ENCODE data around the gene BCAS4. TPM values are rescaled to one million over a fixed set of nuclear protein-coding genes. Genes with fewer than 3 reads are reported as not detected.

The BCAS4 gene
- polyA plus RNA-seq, 1 experiment: 37.3 TPM

DNA sequence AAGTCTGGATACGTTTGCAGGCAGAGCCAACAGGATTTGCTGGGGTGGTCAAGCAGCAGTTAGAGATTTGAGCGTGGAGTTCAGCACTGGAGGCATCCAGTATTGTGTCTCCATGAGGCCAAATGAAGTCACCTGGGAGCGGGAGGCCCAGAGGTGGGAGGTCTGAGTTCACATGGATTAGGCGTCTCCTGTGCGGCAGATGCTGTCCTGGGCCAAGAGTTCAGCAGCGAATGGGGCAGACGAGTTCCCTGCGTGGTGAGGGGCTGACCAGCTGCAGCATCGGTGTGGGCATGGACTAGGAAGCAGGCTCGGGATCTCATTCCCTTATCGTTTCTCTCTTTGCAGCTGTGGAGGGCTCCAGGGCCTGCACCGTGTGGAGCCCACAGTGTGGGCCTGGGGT lies 66.2 kb downstream of the BCAS4 start:
- H3K9me3 ChIP-seq (ENCODE audit: control insufficient read depth, insufficient read depth, low read length): no peaks in the 10 kb centered on the region
- H3K4me3 ChIP-seq (ENCODE audit: low read depth, low read length): no peak overlapping the region
- no peak for DNase-seq (ENCODE audit: low read depth, low spot score)
- ChIA-PET POLR2A (interaction anchor here (0.7 kb wide), 1 partner anchor 71 kb away, joined by 11 read pairs; no protein-coding TSS in a partner anchor), CTCF (interaction anchor here (0.7 kb wide), 1 partner anchor 1219 kb away, joined by 3 read pairs; no protein-coding TSS in a partner anchor)
- no peaks in the 10 kb centered on the region for H3K27me3 ChIP-seq (ENCODE audit: control insufficient read depth, insufficient read depth, low read length)
- no peak overlapping the region for H3K27ac ChIP-seq (ENCODE audit: low read depth, low read length)
- TF ChIP-seq, protein P1, sequence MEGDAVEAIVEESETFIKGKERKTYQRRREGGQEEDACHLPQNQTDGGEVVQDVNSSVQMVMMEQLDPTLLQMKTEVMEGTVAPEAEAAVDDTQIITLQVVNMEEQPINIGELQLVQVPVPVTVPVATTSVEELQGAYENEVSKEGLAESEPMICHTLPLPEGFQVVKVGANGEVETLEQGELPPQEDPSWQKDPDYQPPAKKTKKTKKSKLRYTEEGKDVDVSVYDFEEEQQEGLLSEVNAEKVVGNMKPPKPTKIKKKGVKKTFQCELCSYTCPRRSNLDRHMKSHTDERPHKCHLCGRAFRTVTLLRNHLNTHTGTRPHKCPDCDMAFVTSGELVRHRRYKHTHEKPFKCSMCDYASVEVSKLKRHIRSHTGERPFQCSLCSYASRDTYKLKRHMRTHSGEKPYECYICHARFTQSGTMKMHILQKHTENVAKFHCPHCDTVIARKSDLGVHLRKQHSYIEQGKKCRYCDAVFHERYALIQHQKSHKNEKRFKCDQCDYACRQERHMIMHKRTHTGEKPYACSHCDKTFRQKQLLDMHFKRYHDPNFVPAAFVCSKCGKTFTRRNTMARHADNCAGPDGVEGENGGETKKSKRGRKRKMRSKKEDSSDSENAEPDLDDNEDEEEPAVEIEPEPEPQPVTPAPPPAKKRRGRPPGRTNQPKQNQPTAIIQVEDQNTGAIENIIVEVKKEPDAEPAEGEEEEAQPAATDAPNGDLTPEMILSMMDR (IDR thresholded peaks at IDR 0.05; ENCODE audit: low read depth, low read length): no peak

DNA sequence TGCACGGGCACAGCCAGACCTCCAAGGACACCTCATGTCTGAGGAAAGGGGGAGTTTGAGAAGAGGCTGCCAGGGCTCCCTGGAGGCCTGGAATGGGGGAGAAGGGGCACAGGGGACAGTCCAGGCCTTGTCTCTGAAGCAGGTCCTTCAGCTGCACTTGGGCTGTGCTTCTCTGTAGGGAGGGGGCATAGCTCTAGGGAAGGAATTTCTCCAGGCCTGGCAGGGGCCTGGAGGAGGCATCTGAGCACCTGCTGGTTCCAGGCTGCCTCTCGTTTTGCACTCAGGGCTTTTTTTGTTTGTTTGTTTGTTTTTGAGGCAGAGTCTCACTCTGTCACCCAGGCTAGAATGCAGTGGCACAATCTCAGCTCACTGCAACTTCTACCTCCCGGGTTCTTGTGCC lies 67.7 kb downstream of the BCAS4 start:
- Histone ChIP-seq H3K9me3 (ENCODE audit: control insufficient read depth, insufficient read depth, low read length) (no peaks in the 10 kb centered on the region), H3K27me3 (ENCODE audit: control insufficient read depth, insufficient read depth, low read length) (no peaks in the 10 kb centered on the region), H3K27ac (ENCODE audit: low read depth, low read length) (no peak overlapping the region), H3K4me3 (ENCODE audit: low read depth, low read length) (no peak overlapping the region)
- no peak for DNase-seq (ENCODE audit: low read depth, low spot score)
- CTCF ChIA-PET: no interaction called here
- TF ChIP-seq, protein P1 (IDR thresholded peaks at IDR 0.05; ENCODE audit: low read depth, low read length): no peak
- POLR2A ChIA-PET: interaction anchor here (0.7 kb wide), 1 partner anchor 237 kb away, joined by 3 read pairs; no protein-coding TSS in a partner anchor

DNA sequence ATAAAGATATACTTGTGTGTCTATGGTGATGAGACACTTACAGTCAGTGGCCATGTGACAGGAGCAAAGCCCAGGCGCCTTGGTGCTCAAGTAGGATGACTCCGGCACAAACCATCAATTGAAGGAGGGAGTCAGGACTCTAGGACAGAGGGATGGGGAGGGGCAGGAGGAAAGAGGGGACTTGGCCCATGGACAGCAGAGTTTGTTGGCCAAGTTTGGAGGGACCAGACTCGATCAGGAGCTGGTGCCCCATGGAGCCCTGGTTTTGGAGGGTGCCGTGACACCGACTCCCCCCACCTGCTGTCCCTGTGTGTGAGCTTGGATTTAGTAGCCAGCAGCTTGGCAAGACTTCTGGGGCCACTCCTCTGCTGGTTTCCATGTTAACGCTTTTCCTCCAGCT lies 70.3 kb downstream of the BCAS4 start:
- no peaks in the 10 kb centered on the region for H3K27me3 ChIP-seq (ENCODE audit: control insufficient read depth, insufficient read depth, low read length)
- no peak for DNase-seq (ENCODE audit: low read depth, low spot score)
- ChIA-PET POLR2A (interaction anchor here (1.3 to 1.5 kb wide), 2 partner anchors 11 to 66 kb away, joined by 3 to 5 read pairs; partner anchors contain the start of gene ADNP), CTCF (interaction anchor here (0.7 to 1.3 kb wide), 2 partner anchors 47 to 122 kb away, joined by 3 to 5 read pairs; no protein-coding TSS in a partner anchor)
- H3K4me3 ChIP-seq (ENCODE audit: low read depth, low read length): no peak overlapping the region
- H3K27ac ChIP-seq (ENCODE audit: low read depth, low read length): no peak overlapping the region
- H3K9me3 ChIP-seq (ENCODE audit: control insufficient read depth, insufficient read depth, low read length): no peaks in the 10 kb centered on the region; the same call in 1 of the 2 replicates
- TF ChIP-seq, protein P1 (IDR thresholded peaks at IDR 0.05; ENCODE audit: low read depth, low read length): no peak

DNA sequence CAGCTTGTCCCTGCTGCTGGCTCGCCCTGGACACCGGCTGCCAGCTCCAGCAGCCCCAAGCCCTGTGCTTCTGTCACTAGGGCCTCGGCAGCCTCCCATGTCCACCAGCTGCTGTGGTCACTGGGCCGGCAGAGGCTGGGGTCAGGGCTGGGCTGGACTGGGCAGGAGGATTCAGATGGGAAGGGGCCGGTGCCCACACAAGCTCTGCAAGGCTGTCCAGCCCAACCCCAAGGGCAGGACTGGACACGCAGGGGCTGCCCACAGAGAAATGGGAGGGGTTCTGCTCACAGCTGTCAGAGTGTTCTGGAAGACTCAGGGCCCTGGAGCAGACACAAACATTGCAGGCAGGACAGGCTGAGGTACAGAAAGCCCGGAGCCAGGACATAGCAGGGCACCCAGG lies 70.7 kb downstream of the BCAS4 start:
- ChIA-PET CTCF (interaction anchor here (0.7 to 1.3 kb wide), 2 partner anchors 47 to 122 kb away, joined by 3 to 5 read pairs; no protein-coding TSS in a partner anchor), POLR2A (interaction anchor here (1.3 to 1.5 kb wide), 2 partner anchors 11 to 65 kb away, joined by 3 to 5 read pairs; partner anchors contain the start of gene ADNP)
- H3K27me3 ChIP-seq (ENCODE audit: control insufficient read depth, insufficient read depth, low read length): no peaks in the 10 kb centered on the region
- TF ChIP-seq, protein P1 (IDR thresholded peaks at IDR 0.05; ENCODE audit: low read depth, low read length): no peak
- no peaks in the 10 kb centered on the region; the same call in 1 of the 2 replicates for H3K9me3 ChIP-seq (ENCODE audit: control insufficient read depth, insufficient read depth, low read length)
- no peak overlapping the region for H3K4me3 ChIP-seq (ENCODE audit: low read depth, low read length)
- DNase-seq (ENCODE audit: low read depth, low spot score): no peak
- no peak overlapping the region for H3K27ac ChIP-seq (ENCODE audit: low read depth, low read length)

- DNase-seq (ENCODE audit: low read depth, low spot score): no peak
- ChIA-PET CTCF (interaction anchor here (0.7 to 1.3 kb wide), 2 partner anchors 48 to 121 kb away, joined by 3 to 5 read pairs; no protein-coding TSS in a partner anchor), POLR2A (interaction anchor here (1.3 to 1.5 kb wide), 2 partner anchors 10 to 65 kb away, joined by 3 to 5 read pairs; partner anchors contain the start of gene ADNP)
- H3K9me3 ChIP-seq (ENCODE audit: control insufficient read depth, insufficient read depth, low read length): no peaks in the 10 kb centered on the region; the same call in 1 of the 2 replicates
- H3K27me3 ChIP-seq (ENCODE audit: control insufficient read depth, insufficient read depth, low read length): no peaks in the 10 kb centered on the region
- no peak overlapping the region for H3K4me3 ChIP-seq (ENCODE audit: low read depth, low read length)
- H3K27ac ChIP-seq (ENCODE audit: low read depth, low read length): no peak overlapping the region
- TF ChIP-seq, protein P1 (IDR thresholded peaks at IDR 0.05; ENCODE audit: low read depth, low read length): no peak
These were observed 71.3 kb downstream of the BCAS4 start for GRCh38 chr20:50866036-50866685.

Measured in AG04450 (cell line).